Stimulated activated naive B cell treated with anti-CD40 and anti-IgM and Interleukin-4, amounts not matched to agents 10 μg/mL and 1 μg/mL and 100 μg/mL, for 72 hours (primary cell): ENCODE results near the gene ARHGAP42.
A peak's percentile ranks its signal among the peaks of the same experiment; 100 is the strongest.

ENCODE experiments used
- ATAC-seq, 2 donors: fragments of 150-1000 bp; cut with Tn5 transposase; replicated peaks; 2 replicates each; pipeline ENCODE4 v1.10.0; 2021; ENCODE audit warnings: moderate library complexity in 1 of 2
- DNase-seq: peaks from one replicate; pipeline ENCODE4 v3.0.0; 2021
- H3K27ac Mint-ChIP-seq: one replicate; pipeline ENCODE4 v1.8.0; 2022; ENCODE audit warnings: mild to moderate bottlenecking, mixed read lengths
- H3K27me3 Mint-ChIP-seq, 2 donors: one replicate each; pipeline ENCODE4 v1.8.0; 2022; ENCODE audit warnings: mixed read lengths in 2 of 2
- H3K36me3 Mint-ChIP-seq, 2 donors: one replicate each; pipeline ENCODE4 v1.8.0; 2022; ENCODE audit warnings: mixed read lengths in 2 of 2, mild to moderate bottlenecking in 1 of 2
- H3K4me1 Mint-ChIP-seq, 2 donors: one replicate each; pipeline ENCODE4 v1.8.0; 2022; ENCODE audit warnings: mixed read lengths in 2 of 2, mild to moderate bottlenecking in 1 of 2
- H3K4me3 Mint-ChIP-seq, 2 donors: one replicate each; pipeline ENCODE4 v1.8.0; 2022; ENCODE audit warnings: mild to moderate bottlenecking in 2 of 2, mixed read lengths in 2 of 2, moderate library complexity in 1 of 2
- H3K9me3 Mint-ChIP-seq, 2 donors: one replicate each; pipeline ENCODE4 v1.8.0; 2022; ENCODE audit warnings: mixed read lengths in 2 of 2, mild to moderate bottlenecking in 1 of 2

Gene ARHGAP42

DNA sequence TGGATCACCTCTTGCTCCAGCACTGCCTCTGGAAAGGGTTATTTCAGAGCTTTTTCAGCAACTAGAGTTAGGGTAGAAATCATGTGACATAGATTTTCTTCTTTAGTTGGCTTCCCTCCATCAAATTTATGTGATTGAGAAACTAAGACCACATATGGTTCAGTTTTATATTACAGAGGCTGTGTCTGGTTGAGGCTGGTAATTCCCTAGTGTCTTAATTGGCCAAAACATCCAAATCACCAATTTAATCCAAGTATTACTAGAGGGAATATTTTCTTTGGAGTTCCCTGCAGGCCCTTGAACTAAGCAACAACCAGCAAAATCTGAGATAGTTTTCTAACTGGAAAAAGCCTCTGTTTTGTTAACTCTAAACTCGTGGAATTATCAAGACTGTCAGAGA lies 136.3 kb downstream of the ARHGAP42 start:
- Mint-ChIP-seq H3K27me3 (no peaks in the 10 kb centered on the region), H3K4me1 (peaks cover 18 to 23% of the 10 kb centered on the region in 2 donors), H3K9me3 (no peaks in the 10 kb centered on the region), H3K27ac (no peak overlapping the region), H3K36me3 (no peaks in the 10 kb centered on the region), H3K4me3 (no peak overlapping the region)
- DNase-seq: no peak
- ATAC-seq: no peak

DNA sequence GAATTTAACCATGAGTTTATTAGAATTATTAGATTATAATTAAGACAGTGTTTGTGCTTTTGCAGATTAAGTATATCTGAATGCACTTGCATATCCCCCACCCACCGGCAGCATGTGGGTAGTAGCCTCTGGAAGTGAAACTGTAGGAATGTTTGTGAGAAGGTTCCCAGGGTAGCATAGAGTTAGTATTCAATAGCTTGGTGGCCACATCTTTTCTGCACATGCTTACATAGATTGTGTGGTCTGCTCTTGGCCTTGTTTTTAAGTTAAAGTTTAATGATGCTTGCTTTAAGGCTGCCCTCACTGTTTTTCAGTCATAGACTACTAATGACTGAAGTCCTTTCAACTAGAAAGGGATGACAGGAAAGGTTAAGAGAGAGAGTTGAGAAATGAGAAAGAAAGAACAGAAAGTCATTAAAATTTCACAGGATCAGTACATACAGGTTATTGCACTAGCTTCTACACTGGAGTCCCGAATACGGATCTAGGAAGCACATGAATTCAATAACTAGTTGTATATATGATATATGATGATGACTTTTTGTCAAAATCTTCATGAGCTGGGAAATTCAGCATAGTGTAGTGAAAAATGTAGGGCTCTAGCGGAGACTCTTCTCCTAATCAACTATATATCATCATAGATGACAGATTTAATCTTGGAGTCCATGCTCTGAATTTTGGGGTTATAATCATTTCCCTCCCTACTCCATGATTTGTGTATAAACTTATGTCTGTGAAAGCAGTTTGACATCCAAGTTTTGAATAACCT lies 137.1 kb downstream of the ARHGAP42 start:
- H3K9me3 Mint-ChIP-seq: no peaks in the 10 kb centered on the region
- H3K4me1 Mint-ChIP-seq: peaks cover 17 to 25% of the 10 kb centered on the region in 2 donors
- DNase-seq: no peak
- no peaks in the 10 kb centered on the region for H3K36me3 Mint-ChIP-seq
- H3K27me3 Mint-ChIP-seq: no peaks in the 10 kb centered on the region
- ATAC-seq: no peak
- H3K4me3 Mint-ChIP-seq: no peak overlapping the region
- no peak overlapping the region for H3K27ac Mint-ChIP-seq

DNA sequence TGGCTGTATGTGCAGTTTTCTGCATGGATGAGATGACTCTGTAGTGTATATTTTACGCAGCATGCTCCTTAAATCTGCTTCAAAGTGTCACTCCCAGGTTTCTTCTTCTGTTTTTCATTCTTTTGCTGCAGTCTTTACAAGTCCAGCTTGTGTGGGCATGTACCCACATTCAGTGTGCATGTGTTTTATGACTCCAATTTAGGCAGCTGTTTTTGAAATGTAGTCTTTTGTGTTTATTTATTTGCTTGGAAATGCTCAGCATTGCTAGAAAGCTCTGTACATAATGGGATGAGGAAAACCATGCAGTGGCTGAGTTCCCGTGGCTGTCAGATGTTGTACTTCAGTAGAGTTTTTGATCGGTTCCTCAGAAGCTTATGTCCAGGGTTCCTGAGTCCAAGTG lies 138.5 kb downstream of the ARHGAP42 start:
- Mint-ChIP-seq H3K4me1 (peaks cover 15 to 25% of the 10 kb centered on the region in 2 donors), H3K9me3 (no peaks in the 10 kb centered on the region), H3K4me3 (no peak overlapping the region), H3K36me3 (no peaks in the 10 kb centered on the region), H3K27me3 (peaks cover 0 to 4% of the 10 kb centered on the region in 2 donors), H3K27ac (no peak overlapping the region)
- no peak for DNase-seq
- no peak for ATAC-seq

- Mint-ChIP-seq H3K27me3 (peaks cover 0 to 6% of the 10 kb centered on the region in 2 donors), H3K27ac (peak overlapping the region; percentile 5), H3K9me3 (no peaks in the 10 kb centered on the region), H3K4me1 (peaks cover 6 to 12% of the 10 kb centered on the region in 2 donors), H3K4me3 (no peak overlapping the region), H3K36me3 (no peaks in the 10 kb centered on the region)
- ATAC-seq (peak; percentile 92 to 93), DNase-seq (peak; percentile 23)
Observed at GRCh38 chr11:100827934-100828661, 141.0 kb downstream of the ARHGAP42 start.

GRCh38 chr11:100830274-100830673 lies 143.2 kb downstream of the ARHGAP42 start:
- ATAC-seq (no peak), DNase-seq (no peak)
- Mint-ChIP-seq H3K27me3 (peaks cover 0 to 6% of the 10 kb centered on the region in 2 donors), H3K4me1 (peaks cover 6 to 12% of the 10 kb centered on the region in 2 donors), H3K9me3 (no peaks in the 10 kb centered on the region), H3K36me3 (no peaks in the 10 kb centered on the region), H3K4me3 (no peak overlapping the region), H3K27ac (no peak overlapping the region)

DNA sequence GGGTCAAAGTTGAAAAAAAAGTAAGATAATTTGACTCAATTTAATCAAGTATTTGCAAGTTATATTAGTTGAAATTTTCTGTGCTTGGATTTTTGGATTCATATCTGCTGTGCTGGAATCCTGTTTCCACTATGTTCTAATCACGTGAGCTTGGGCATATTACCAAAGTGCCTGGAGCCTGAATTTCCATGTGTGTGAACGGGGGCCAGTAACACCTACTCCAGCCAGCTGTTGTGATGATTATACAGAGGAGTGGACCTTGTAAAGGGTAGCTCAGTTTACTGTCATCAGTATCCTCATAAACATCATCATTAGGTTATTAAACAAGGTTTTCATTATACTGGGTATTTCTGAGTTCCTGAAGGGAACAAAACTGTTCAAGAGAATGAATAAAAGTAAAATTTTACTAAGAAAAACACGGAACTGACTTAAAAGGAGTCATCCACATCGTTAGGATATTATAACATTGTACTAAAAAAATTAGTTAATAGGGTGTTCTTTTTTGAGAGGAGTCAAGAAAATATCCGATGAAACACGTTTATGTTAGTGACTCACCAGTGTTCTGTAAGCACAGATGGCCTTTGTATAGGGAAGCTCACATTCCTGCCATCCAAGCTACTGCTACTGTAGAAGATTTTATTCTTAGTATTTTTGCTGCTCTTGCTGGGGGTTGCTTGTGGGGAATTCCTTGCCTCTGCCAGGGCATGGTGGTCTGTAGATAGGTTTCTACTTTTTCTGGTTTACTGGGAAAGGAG lies 144.1 kb downstream of the ARHGAP42 start:
- Mint-ChIP-seq H3K36me3 (no peaks in the 10 kb centered on the region), H3K27ac (no peak overlapping the region), H3K4me3 (no peak overlapping the region), H3K9me3 (no peaks in the 10 kb centered on the region), H3K4me1 (peaks cover 6 to 12% of the 10 kb centered on the region in 2 donors), H3K27me3 (peaks cover 0 to 6% of the 10 kb centered on the region in 2 donors)
- ATAC-seq (no peak), DNase-seq (no peak)

DNA sequence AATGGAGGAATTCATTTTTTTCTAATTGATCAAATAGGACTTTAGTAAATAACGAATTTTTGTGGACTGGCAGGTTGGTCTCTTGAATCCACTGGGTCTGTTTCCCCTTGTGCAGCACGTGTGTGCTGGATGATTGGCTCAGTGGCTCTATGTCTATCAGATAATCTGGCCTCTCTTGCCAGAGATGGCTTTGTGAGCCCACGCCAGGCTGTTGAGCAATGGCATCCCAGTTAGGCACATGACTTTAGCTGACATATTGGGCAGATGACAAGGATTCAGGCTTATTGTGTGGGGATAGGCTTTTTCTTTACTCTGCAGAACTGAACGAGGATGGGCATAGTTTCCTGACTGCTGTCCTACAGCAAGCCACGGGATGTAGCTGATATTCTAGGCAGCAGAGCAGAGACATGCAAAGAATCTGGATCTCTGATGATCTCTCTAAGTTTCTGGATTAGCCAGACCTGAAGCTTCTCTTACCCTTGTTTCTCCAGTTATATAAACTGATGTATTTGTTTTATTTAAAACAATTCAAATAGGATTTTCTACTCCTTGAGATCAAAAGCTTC lies 144.9 kb downstream of the ARHGAP42 start:
- DNase-seq (no peak), ATAC-seq (no peak)
- Mint-ChIP-seq H3K4me1 (peaks cover 6 to 12% of the 10 kb centered on the region in 2 donors), H3K27me3 (peaks cover 0 to 6% of the 10 kb centered on the region in 2 donors), H3K36me3 (no peaks in the 10 kb centered on the region), H3K4me3 (no peak overlapping the region), H3K9me3 (no peaks in the 10 kb centered on the region), H3K27ac (no peak overlapping the region)

GRCh38 chr11:100832829-100833228 lies 145.7 kb downstream of the ARHGAP42 start:
- DNase-seq (no peak), ATAC-seq (no peak)
- no peaks in the 10 kb centered on the region for H3K9me3 Mint-ChIP-seq
- peaks cover 0 to 3% of the 10 kb centered on the region in 2 donors for H3K36me3 Mint-ChIP-seq
- H3K27ac Mint-ChIP-seq: no peak overlapping the region
- H3K4me1 Mint-ChIP-seq: peaks cover under 1 to 7% of the 10 kb centered on the region in 2 donors
- peaks cover 0 to 6% of the 10 kb centered on the region in 2 donors for H3K27me3 Mint-ChIP-seq
- no peak overlapping the region for H3K4me3 Mint-ChIP-seq

DNA sequence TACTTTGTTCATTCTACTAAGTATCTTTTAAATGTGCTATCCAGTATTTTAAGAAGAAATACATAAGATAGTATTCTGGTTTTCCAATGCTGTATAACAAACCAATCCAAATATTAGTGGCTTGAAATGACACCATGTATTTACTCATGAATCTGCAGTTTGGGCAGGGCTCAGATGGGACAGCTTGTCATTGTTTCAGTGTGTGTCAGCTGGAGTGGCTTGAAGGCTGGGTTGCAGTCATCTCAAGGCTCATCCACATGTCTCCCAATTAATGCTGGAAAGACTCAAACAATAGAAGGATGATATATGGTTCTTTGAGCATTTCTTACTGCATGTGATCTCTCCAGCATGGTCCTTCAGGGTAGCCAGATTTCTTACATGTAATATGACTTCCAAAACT lies 146.2 kb downstream of the ARHGAP42 start:
- ATAC-seq (no peak), DNase-seq (no peak)
- Mint-ChIP-seq H3K27me3 (peaks cover 0 to 6% of the 10 kb centered on the region in 2 donors), H3K9me3 (no peaks in the 10 kb centered on the region), H3K4me3 (no peak overlapping the region), H3K27ac (no peak overlapping the region), H3K36me3 (peaks cover 2 to 3% of the 10 kb centered on the region in 2 donors), H3K4me1 (peaks cover 0 to 3% of the 10 kb centered on the region in 2 donors)

GRCh38 chr11:100835854-100836253 lies 148.8 kb downstream of the ARHGAP42 start:
- ATAC-seq: no peak
- Mint-ChIP-seq H3K27me3 (peaks cover 0 to 4% of the 10 kb centered on the region in 2 donors), H3K4me1 (no peaks in the 10 kb centered on the region), H3K36me3 (peaks cover 2 to 9% of the 10 kb centered on the region in 2 donors), H3K9me3 (no peaks in the 10 kb centered on the region), H3K4me3 (no peak overlapping the region), H3K27ac (no peak overlapping the region)
- DNase-seq: no peak

DNA sequence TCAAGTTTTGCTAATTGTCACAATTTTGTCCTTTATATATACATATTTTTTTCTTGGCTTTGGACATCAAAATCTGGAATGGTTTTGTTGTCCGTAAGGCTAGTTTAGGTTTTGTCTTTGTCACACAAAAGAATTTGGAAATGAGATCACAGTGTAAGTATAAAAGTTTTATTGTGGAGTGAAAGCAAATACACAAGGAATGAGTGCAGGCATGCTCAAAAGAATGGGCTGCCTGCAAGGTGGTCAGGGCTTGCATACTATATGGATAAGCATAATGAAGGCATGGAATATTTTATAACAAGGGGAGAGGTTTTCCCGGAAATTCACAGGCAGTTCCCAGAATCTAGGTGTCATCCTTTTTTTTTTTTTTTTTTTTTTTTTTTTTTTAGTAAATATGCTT lies 150.2 kb downstream of the ARHGAP42 start:
- Mint-ChIP-seq H3K36me3 (peaks cover 2 to 9% of the 10 kb centered on the region in 2 donors), H3K27ac (no peak overlapping the region), H3K4me3 (no peak overlapping the region), H3K27me3 (peaks cover 0 to 4% of the 10 kb centered on the region in 2 donors), H3K4me1 (no peaks in the 10 kb centered on the region), H3K9me3 (no peaks in the 10 kb centered on the region)
- no peak for ATAC-seq
- no peak for DNase-seq

DNA sequence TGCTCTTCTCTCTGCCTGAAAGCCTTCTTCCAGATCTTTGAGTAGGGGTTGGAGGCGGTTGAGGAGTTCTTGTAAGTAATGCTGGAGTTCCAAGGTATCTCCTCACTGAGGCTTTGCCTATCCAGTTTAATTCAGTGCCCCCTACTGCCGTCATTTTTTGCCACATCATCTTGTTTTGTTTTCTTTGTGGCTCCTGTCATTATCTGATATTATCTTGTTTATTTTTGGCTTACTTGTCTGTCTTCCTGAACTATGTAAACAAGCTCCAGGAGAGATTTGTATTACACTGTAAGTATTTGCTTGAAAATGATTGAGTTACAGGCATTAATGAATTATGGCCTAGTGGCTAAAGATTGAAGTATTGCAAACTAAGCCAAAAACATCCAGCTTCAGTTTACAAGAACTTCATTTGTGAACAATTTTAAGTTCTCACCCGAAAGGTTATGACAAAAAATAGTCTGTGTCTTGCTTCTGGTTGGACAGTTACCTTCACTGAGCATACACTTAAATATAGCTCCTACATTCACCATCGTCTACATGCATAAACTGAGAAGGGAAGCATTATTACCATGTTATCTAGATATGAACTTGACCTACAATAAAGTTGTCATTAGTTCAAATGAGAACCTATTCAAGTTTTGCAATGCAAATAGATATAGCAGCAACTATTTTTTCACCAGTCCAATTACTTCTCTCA lies 154.8 kb downstream of the ARHGAP42 start:
- ATAC-seq: no peak
- H3K27ac Mint-ChIP-seq: no peak overlapping the region
- DNase-seq: no peak
- H3K4me1 Mint-ChIP-seq: no peaks in the 10 kb centered on the region
- H3K27me3 Mint-ChIP-seq: peaks cover 4 to 6% of the 10 kb centered on the region in 2 donors
- no peaks in the 10 kb centered on the region for H3K9me3 Mint-ChIP-seq
- H3K36me3 Mint-ChIP-seq: peaks cover 2 to 9% of the 10 kb centered on the region in 2 donors
- H3K4me3 Mint-ChIP-seq: no peak overlapping the region

DNA sequence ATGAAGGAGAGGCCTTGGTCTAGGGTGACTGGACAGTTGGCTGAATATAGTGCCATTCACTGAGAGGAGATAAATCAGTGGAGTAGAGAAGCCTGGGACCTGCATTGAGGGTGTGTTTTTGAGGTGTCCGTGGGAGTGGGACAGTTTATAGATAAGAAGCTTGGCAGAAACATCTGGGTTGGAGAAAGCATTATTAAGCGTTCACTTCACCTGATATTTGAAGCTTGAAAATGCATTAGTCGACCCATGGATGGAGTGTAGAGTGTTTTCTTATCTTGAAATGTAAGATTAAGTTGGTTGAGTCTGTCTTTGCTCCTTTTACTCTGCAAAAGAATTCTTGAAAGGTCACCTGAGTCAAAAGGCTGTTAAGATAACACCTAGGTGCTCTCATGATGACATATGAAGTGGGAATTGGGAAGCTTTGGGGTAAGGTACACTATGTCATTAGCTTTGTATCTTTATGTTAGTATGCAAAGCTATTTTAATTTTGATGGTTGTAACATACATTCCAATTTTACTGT lies 160.7 kb downstream of the ARHGAP42 start:
- Mint-ChIP-seq H3K9me3 (no peaks in the 10 kb centered on the region), H3K36me3 (no peaks in the 10 kb centered on the region), H3K27me3 (peaks cover 0 to 3% of the 10 kb centered on the region in 2 donors), H3K27ac (no peak overlapping the region), H3K4me3 (no peak overlapping the region), H3K4me1 (no peaks in the 10 kb centered on the region)
- no peak for DNase-seq
- no peak for ATAC-seq
